GM21723 (cell line): ENCODE measurements around the gene CXXC5.

Experiments used
- ATAC-seq: cut with Tn5 transposase; IDR thresholded peaks from one replicate; pipeline ENCODE4 v1.9.1; 2021; ENCODE audit warnings: mild to moderate bottlenecking, moderate library complexity; ENCODE audit not compliant: unreplicated experiment

The CXXC5 gene

DNA sequence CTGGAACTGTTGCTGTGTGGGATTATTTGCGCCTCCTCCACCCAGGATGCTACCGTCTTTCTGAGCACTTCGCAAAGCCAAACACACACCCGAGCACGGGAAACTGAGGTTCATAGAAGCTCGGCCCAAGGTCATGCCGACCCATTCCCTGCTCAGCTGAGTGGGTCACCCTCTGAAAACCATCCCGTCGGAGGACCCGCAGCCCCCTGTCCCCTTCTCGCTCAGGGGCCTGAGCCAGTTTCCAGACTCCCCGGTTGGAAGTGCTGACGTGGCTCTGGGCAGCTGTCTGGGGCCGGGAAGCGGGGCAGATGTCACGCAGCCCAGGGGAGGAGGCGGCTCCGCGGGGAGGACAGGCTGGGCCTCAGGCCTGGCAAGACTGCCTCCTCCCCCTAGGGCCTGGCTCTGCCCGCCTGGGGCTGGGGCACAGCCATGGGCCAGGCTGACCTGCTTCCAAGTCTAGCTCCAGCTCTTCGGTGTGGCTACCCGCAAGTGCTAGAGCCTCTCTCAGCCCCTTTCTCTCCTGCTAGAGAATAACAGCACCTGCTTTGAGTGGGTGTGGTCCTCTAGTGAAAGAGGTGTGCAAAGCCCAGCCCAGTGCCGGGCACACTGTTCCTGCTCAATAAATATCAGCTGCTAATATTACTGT is 9.9 kb upstream of the CXXC5 start:
- peak; percentile 28 for ATAC-seq

DNA sequence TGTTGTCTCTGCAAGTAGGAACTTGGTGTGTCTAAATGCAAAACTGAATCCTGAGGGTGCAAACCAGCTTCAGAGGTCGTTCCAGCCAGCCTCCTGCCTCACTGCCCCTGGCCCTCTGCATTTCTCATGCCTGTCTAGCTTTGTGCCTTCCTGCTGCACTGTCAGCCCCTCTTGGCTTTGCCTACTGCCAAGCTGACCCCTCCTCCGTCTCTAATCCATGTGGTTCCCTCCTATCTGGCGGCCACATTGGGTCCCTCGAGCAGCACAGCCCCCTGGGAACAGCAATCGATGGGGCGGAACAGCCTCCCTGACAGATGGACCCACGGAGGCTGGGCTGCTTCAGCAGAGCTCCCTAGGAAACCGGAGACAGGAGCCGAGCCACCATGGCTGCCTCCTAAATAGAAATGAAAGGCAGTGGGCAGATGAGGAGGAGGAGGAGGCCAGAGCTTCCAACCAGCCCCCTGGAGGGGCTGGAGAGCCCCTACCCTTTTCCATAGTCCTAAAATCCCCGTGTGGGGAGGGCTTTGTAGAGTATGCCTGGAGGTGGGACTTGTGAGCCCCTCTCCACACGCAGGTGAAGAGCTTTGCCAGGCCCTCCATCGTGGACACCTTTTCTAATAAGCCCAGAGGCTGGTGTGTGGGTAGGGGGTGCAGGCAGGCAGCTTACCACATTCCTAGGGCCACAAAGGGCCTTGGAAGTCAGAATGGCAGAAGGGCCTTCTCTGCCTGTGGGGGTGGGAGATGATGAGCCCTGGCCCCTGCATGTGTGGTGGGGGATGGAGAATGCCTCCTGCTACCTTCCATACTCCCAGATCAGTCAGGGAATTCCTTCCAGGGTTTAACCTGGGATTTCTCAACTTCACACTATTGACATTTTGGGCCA is 9.2 kb upstream of the CXXC5 start:
- no peak for ATAC-seq

DNA sequence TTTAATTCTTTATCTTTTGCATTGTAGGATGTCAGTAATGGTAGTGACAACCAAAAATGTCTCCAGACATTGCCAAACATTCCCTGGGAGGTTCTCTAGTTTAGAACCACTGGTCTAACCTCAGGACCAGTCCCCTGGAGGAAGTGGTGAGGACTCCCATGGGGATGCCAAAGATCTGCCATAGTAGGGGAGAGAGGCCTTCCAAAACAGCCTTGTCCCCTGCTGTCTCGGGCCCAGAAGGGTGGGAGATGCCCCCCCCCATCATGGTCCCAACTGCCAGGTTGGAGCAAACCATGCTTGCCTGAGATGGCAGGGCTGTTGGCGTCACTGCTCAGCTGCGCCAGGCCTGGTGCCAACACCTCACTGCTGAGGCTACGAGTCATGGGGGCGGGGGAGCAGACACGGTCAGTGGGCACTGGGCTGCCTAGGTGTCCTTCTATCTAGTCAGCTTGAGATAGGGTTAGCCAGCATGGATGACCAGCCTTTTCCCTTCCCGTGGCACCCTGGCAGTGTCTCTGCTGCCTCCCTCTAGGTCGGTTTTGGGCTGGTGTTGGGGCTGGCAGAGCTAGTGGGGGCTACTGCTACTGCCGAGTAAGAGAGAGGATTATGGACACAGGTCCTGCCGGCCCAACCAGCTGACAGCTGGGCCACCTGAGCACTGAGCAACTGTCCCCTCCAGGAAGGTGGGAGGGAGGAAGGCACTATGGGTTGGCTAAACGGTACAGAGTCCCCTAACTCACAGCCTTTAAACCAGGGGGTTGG is 8.3 kb upstream of the CXXC5 start:
- no peak for ATAC-seq

DNA sequence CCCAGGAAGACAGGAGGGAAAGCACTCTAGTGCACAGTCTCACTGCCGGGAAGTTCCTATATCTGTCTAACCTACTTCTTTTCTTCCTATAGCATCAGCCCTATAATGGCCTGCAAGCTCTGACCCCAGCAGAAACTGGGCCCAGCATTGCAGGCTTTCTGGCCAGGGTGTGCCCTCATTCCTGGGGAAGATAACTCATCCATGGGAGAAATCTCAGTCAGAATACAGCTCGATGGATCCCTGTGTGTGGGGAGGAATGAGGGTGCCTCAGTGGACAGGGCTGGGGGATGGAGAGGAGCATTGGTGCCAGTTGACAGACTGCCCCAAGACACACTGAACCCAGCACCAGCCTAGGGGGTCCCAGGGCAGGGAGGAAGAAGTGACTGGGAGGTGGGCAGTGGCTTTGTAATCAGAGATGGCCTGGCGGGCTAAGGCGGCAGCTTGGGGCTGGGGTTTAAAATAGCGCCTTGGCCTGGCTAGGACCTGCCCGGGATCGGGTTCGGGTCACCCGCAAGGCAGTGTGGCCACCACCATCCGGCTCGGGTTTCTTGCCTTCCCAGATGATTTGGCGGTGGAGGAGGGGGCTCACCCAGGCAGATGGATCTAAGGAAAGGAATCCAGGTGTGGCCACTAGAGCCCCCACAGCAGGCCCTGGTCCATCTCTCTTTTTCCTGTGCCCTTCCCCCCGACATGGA is 7.6 kb upstream of the CXXC5 start:
- ATAC-seq = no peak

DNA sequence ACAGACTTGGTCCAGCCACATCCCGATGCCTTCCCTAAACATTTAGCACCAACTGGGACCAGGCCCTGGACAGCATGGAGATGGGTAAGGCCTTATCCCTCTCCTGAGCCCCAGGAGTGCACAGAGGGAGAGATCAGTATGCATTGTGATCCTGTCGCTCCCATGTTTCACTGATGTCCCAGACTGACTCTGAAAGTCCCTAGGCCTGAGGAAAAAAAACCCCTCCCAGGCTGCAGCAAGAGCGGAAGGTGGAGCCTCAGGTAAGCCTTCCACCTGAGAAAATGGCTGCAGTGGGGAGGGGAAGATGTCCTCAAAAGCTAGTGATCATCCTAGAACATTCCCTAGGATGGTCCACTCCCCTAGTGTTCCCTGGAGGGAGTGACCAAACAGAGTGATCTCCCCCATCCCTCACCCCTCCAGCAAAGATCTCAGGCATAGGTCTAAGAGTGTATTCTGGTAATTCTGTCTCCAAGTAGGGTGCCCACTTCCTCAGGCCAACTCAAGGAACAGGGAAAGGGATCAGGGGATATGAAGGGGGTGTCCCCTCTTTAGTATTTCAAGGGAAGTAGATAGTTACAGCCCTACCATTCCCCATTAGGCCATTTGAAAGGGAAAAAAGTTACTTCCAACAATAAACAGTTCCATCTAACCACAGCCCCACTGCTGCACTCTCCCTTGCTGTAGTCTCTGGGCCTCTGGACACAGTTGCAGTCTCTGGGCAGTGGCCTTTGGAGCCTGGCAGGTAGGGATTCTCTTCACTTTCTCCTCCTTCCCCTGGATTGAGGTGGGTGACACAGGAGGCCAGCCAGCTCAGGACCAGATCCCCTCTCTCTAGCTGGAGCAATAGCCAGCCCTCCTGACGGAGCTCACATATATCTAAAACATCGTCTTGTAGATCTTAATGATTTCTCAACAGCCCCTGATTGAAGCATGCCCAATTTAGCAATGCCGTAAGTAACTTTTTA is 6.8 kb upstream of the CXXC5 start:
- no peak for ATAC-seq

DNA sequence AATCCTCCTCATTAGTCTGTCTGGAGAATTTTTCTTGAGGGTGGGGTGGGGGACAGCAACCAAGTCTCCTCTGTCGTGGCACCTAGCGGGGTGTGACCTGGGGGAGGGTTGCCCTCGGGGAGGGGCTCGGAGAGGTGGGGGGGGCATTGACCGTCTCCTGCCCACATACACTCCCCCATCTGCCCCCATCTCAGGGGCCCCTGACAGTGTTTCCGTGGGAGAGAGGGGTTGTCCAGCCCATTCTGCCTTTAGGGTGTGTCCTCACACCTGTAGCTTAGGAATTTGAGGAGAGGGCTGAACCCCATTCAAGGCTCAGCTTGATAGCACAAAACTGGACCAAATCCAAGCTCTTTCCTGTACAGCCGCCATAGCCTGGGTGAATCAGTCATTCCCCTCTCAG is 5.9 kb upstream of the CXXC5 start:
- ATAC-seq = no peak

DNA sequence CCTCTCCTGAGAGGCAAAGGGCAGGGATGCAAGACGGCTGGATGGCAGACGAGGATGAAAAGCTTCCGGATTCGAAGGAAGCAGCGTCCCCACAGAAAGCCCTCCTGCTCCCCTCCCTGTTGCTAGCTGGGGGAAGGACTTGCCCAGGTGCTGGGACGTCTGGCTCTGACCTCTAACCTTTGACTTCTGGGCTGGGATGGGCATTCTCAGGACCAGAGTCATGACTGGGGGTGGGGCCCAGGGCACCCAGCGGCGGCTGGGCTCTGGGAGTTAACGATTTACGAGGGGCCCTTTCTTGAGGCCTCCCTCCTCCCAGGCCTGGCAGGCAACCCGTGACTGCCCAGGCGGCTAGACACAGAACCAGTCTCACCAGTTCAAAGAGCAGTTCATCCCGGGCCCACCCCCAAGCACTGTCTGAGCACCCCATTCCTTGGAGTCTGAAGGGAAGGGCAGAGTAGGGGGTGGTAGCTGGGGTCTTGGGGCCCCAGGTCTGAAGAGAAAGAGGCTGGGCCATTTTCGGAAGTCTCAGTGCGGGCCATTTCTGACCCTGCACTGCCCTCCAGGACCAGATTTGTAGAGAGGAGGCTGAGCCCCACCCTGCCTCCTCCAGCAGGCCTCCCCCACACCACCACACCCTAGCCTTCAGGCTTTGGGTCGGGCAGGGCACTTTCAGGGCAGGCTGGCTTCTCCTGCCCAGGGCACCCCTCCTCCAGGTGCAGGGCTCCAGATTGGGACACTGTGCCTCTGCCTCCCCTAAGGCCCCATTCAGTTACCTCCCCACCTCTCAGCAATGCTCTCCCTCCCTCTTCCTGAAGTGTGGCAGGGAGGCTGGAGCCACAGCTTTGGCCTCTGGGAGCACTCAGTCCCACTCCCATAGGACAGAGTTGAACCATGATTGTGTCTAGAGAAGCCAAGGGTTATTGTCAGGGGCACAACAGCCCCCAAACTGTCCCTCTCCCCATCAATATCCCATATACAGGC is 5.0 kb upstream of the CXXC5 start:
- ATAC-seq = no peak

DNA sequence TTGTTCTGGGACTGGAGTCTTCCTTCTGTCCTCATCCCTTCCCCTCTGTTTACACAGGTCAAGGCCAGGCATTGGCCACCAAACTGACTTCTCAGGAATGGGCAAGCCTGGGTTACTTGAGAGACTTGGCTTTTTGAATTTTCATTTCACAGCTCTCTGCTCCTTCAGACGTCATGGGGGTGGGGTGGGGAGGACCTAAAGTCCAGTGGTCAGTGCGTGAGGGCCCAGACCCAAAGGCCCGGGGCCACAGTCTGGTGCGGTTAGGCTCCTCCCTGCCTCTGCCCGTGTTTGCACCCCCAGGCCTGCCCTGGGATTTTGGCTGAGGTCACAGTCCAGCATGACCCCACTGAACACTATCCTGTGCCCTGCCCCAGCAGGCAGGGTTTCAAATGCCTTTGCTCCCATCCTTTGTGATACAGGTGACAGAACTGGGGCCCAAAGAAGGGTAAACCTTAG is 4.1 kb upstream of the CXXC5 start:
- ATAC-seq = no peak

DNA sequence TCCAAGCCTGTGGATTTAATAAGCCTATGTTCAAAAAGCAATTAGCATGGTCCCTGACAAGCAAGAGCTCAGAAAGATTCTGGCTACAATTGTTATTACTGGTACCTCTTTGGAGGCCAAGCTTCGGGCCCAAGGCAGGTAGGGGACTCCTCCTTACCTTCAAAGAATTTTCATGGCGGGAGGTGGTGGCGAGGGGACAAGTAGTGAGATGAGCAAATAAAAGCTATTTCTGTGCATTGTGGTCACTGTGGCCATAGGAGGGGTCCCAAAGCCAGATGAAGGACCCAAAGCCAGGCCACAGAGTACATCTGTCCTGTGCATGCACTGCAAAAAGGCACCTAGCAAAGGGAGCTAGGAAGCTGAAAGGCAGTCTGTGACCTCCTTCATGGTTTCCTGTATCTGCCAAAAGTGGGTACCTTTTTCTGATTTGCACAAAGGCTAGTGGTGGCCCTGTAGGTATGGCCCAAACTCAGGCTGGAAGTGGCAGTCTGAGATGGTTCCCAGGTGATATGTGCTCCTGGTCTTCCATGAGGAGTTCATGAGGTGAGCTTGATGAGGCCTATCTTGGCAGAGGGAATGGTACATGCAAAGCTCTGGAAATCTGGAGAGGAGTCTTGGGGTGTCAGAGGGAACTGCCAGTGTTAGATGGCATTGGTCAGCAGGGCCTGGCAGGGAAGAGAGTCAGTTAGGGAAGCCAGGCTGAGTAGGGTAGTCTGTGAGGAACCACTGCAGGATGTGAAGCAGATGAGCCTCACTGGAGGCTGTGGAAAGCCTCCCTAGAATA is 3.3 kb upstream of the CXXC5 start:
- ATAC-seq = no peak

DNA sequence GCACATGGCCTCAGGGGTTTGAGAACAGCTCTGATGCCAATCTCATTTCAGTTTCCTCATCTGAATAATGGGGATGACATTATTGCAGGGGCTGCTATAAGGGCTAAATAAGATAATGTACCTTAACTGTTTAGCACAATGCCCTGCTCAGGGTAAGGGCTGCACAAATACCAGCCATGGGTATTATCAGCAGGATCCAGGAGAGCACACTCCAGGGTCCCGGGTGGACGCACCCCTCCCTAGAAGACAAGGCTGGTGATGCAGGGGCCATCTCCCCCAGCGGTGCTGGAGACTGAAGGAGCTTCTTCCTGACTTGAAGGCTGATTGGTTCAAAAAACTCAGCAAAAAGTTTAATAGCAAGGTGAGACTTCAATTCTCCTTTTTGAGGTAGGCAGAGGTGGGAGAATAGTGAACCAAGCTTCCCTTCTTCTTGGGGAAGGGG is 2.7 kb upstream of the CXXC5 start:
- ATAC-seq = no peak

DNA sequence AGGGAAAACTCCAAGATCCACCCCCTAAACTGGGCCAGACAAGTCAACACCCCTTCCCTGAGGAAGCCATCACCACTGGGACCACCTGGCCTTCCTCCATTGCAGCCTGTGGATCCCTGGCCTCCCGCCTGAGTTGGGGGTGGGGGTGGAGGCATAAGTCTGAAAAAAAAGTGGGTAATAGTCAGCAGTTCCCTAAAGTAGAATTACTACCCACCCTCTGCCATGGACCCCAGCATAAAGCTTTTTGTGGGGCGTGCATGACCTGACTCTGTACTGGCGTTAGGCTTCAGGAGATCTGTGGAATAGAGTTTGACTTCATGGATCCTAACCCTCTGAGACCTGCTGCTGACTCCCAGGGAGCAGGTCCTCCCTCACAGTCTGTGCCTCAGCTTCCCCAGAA is 2.0 kb upstream of the CXXC5 start:
- ATAC-seq = no peak

DNA sequence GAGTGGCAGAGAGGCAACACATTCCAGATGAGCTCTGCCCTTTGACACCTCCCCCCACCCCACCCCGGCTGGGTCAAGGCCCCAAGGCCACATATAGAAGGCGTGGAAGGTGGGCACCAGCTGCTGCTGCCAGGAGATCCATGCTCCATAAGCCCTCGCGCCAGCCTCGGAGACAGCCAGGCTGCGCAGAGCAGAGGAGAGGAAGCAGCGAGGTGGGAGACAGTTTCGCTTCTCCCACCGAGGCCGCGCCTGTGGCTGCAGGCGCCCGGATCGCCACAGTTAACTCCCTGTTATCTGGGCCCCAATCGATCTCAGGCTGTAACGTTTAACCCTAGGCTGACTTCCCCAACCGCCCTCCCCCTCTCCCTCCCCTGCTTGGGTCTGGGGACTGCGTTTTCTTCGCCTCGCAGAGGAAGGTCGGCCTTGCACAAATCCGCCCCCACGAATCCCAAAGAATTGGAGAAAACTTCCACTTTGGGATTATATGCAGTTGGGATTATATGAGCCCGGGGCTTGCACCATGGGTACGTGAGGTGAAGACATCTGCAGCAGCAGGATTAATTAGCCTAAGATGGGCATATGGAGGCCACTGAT is 1.1 kb upstream of the CXXC5 start:
- ATAC-seq = no peak

DNA sequence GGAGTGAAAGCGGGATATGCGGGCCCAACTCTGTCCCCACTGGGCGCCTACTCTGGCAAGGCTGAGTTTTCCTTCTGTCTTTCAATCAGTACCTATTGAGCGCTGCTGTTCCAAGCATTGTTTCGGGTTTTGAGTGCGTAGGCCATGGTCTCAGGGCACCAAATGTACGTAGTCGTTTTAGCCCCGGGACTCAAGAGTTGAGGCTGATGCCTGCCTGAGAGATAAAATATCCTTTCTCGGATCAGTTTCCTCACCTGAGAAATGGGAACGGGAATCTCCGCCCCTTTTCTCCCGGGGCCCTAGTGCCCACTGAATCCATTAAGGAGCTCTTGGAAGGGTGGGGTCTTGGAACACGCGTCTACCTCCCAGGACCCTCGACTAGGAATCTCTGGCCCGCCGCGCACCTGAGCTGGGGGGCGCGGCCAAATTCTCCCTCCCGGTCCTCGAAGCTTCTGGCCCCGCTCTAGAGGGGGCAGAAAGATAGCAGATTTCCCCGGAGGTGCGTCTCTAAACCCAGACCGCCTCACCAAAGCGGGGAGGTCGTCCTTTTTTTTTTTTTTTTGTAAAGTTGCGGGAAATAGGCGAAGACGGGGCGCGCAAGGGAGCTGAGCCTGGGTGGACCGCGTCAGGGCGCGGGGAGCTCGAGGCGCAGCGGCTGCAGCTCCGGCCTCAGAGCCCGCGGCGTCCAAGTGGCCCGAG is 494 bp upstream of the CXXC5 start:
- no peak for ATAC-seq

DNA sequence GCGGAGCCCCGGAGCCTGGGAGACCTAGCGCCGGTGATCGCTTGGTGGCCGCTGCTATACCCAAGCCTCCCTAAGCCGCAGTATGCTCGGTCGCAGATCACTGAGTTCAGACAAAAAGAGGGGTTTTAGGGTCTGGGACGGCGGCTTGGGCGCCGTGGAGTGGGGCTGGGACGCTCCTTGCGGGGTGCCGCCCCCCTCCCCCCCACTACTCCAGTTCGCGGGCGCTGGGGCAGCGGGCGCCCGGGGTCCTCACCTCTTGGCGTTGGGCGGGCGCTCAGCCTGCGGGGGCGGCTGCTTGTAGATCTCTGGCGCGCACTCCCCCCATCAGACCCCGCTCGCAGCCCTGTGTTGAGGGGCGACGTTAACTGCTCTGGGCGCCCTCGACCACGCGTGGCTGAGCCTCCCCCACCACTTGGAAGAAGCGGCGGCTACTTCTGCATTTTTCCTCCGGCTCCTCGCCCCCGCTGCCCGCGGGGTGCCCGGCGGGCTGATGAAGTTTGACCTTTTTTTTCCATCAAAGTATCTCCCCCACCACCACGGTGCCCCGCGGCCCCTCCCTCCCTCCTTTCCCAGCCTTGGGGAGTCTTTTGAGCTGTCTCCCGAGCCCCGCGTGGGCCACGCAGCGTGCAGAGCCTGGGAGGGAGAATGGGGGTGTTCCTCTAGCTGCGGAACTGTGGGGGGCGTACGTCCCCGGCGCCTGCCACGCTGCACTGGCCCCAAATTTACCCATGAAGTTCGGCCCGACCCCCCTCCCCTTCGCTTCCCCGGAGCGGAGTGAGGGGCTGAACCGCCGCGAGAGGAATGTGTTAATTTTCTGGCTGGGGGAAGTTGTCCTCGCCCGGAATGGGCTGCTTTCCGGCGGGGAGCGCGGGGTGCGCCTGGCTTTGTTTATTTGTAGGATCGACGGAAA is 1.2 kb downstream of the CXXC5 start:
- no peak for ATAC-seq

DNA sequence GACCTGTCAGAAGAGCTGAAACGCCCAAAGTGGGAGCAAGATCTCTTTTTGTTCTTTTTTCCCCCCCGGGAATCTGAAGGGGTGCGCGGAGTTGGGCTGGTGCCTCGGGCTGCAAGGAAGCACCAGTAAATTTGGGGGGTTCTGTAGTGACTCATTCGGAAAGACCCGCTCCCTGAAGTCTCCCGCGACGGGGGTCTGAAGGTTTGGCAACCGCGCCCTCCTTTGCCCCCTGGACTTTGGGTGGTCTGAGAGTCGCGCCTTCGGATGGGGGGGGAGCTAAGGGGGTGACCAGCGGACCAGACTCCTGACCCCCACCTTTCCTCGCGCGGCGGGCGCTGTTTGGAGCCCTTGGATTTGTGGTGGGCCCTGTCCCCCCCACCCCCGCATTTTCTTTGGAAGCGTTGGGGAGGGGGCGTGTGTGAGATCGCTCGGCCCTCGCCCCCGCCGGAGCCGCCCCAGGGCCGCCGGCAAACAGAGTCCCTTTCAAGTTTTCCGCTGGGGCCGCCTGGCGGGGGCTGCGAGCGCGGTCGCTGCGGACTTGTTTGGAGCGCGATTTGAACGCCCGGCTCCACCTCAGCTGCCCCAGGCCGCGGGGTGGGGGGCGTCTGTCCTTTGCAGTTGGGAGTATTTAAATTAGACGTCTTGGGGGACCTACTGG is 2.0 kb downstream of the CXXC5 start:
- no peak for ATAC-seq
